AG10803 (cell line): Measurements from ENCODE around the gene MATCAP1.

Experiments
- DNase-seq: peaks from one replicate; pipeline ENCODE4 v3.0.0; 2010; ENCODE audit warnings: low read depth
- H3K4me3 ChIP-seq: 2 replicates; pipeline ENCODE4 v1.5.1; 2011; ENCODE audit warnings: mild to moderate bottlenecking, low read length, control low read depth
- TF ChIP-seq, protein P1 (sequence below): conservative IDR thresholded peaks from 2 replicates; pipeline ENCODE4 v1.5.1; 2011; ENCODE audit warnings: mild to moderate bottlenecking, low read length, control low read depth, inconsistent platforms

The MATCAP1 gene

DNA sequence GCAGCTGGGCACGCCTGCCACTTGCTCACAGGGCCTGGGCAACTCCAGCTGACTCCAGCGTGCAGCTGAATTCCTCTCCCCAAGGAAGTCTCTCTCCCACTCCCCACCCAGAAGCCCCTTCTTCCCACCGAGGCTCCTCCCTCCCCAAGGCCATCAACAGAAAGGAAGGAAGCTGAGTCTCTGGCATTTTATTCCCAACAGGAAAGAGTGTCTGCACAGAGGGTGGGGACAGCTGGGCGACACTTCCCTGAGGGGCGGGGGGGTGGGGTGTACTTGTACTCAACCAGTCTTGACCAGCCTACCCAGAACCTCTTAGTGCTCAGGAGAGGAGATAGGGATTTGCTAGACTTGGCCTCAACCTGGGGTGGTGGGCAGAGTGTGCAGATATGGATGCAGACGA lies 6.3 kb upstream of the MATCAP1 start, which contains the start of gene EXOC3L1:
EXOC3L1 (minus strand) TSS at position 96 of the 400 bp plus-strand sequence. CDS start 460 bp downstream, outside the sequence.
- H3K4me3 ChIP-seq = no peak within 1 kb of the TSS
- no peak for DNase-seq
- TF ChIP-seq, protein P1, sequence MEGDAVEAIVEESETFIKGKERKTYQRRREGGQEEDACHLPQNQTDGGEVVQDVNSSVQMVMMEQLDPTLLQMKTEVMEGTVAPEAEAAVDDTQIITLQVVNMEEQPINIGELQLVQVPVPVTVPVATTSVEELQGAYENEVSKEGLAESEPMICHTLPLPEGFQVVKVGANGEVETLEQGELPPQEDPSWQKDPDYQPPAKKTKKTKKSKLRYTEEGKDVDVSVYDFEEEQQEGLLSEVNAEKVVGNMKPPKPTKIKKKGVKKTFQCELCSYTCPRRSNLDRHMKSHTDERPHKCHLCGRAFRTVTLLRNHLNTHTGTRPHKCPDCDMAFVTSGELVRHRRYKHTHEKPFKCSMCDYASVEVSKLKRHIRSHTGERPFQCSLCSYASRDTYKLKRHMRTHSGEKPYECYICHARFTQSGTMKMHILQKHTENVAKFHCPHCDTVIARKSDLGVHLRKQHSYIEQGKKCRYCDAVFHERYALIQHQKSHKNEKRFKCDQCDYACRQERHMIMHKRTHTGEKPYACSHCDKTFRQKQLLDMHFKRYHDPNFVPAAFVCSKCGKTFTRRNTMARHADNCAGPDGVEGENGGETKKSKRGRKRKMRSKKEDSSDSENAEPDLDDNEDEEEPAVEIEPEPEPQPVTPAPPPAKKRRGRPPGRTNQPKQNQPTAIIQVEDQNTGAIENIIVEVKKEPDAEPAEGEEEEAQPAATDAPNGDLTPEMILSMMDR = no peak

DNA sequence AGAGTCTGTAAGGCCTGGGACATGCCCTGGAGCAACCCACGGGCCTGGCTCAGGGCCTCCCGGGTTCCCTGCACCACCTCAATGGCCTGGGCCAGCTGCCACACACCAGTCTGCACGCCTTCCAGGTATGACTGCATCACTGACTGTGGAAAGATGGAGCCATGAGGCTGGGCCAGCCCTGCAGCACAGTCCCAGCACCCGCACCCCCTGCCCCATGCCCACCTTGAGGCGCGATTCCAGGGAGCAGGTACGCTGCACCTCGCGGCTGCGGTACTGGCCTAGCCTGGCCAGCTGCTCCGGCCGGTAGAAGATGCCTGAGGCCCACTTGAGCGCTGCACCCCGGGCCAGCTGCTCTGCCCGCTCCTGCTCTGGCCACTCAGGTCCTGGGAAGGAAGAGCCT lies 5.0 kb upstream of the MATCAP1 start:
- DNase-seq = no peak
- H3K4me3 ChIP-seq = no peak overlapping the region
- TF ChIP-seq, protein P1 = no peak

DNA sequence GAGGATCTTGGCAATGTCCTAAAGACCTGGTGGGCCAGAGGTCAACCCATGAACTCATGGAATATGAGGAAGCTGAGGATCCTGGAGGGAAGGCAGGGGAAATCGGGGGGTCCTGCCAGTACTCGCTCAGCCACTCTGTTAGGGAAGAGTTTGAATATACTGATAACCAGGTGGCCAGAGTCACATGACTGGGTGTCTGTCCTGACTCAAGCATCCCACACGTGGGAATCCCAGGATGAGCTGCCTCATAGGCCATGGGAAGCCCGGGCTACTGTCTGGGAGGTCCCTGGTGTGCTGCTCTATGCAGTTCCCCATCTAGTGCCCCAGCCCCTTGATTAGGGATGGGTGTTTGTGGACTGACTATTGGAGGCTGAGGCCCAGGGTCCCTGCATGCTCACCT lies 4.6 kb upstream of the MATCAP1 start:
- H3K4me3 ChIP-seq = no peak overlapping the region
- TF ChIP-seq, protein P1 = no peak
- no peak for DNase-seq

DNA sequence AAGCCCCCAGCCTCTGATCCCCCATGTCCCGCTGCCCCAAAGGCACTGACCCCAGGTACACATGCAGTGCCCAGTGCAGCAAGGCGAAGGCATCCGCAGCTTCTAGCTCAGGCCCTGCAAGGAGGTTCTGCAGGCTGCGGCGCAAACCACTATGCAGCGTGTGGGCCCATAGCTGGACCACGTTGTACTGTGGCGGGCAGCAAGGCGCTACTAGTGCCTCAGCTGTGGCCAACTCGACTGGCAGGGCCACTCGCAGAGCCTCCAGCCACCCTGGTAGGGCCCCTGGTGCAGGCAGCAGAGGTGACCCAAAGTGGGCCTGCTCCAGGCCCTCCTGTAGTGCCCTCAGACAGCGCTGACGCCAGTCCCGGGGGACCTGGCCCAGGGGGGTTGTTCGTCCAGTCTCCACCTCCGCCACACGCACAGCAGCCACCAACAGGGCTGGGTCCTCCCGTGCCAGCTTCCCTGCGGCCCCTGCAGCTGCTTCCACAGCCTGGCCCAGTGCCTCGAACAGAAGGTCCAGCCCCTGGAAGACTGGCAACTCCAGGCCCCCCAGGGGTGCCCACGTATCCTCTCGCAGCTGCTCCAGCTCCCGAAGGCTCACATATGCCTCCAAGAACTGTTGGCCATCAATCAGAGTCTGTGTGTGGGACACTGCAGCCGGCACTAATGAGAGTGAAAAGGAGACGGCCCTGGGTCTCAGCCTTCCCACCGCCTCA lies 3.6 kb upstream of the MATCAP1 start:
- DNase-seq = no peak
- no peak overlapping the region for H3K4me3 ChIP-seq
- TF ChIP-seq, protein P1 = no peak

DNA sequence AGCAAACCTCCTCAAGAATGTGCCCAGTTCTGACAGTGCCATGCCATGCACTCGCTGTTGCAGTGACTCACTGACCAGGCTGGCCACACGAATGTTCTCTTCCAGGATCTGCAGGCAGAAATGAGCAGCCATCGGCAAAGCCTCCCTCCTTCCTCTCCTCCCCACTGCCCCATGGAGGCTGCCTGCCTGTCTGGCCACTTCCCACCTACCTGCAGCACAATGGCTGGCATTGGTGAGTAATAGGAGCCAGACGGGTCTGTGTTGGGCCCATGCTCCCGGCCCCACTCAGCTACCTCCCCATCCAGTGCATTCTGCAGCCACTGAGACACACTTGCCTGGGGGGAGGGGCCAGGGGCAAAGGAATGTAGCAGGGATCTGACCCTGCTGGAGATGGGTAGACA lies 2.8 kb upstream of the MATCAP1 start:
- DNase-seq = peak; percentile 49
- no peak overlapping the region for H3K4me3 ChIP-seq
- TF ChIP-seq, protein P1 = no peak

DNA sequence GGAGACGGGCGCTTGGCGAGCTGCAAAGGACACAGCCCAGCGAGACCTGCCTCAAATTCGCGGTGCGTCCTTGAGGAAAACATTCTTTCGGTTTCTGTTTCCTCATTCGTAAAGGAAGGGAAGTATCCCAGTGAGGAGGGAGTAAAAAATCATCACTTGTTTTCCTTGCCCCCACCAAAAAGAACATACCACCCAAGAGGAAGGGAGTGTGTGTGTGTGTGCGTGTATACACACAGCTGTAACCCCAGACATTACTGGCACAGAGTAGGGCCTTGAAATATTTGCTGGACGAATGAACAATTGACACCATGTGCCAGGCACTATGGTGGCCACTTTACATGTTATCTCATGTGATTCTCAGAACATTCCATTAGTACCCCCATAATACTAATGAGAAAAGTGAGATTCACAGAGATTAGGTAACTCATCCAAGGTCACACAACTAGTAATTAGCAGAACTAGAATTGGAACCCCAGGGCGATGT lies 1.9 kb upstream of the MATCAP1 start:
- peak overlapping the region; percentile 14 for H3K4me3 ChIP-seq
- TF ChIP-seq, protein P1 = no peak
- no peak for DNase-seq

DNA sequence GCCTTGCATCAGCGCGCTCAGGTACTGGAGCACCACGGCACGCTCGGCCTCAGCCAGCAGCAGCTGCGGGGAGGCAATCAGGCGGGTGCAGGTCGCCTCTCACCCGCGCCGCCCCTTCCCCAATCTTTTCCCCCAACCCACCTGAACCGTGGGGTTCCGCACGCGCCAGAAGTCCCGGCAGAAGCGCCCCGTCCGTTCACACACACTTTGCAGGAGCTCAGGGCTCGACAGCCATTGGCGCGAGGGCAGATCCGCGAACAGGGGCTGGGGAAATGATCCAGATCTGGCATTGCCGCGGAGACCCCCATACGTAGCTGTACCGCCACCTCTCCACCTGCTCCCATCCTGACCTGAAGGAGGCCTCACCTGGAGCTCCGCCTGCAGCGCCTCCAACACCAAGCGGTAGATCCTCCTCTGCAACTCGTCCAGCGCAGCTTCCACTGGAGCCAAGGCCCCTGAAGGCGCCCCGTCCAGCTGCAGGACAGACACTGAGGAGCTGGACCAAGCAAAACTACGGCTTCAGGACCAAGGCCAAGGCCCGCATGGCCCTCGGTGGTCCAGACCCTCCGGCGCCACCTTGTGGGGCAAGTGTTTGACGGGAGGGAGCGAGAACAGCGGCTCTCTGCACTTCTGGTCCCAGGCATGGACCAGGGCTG lies 1.4 kb upstream of the MATCAP1 start:
- TF ChIP-seq, protein P1 = peak; percentile 84
- peak overlapping the region; percentile 14 for H3K4me3 ChIP-seq
- DNase-seq = peak; percentile 87
